ENCODE results near the gene ARHGEF16.

- TF ChIP-seq, protein P1, sequence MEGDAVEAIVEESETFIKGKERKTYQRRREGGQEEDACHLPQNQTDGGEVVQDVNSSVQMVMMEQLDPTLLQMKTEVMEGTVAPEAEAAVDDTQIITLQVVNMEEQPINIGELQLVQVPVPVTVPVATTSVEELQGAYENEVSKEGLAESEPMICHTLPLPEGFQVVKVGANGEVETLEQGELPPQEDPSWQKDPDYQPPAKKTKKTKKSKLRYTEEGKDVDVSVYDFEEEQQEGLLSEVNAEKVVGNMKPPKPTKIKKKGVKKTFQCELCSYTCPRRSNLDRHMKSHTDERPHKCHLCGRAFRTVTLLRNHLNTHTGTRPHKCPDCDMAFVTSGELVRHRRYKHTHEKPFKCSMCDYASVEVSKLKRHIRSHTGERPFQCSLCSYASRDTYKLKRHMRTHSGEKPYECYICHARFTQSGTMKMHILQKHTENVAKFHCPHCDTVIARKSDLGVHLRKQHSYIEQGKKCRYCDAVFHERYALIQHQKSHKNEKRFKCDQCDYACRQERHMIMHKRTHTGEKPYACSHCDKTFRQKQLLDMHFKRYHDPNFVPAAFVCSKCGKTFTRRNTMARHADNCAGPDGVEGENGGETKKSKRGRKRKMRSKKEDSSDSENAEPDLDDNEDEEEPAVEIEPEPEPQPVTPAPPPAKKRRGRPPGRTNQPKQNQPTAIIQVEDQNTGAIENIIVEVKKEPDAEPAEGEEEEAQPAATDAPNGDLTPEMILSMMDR (IDR thresholded peaks at IDR 0.05), result peak in 1 of 6 experiments; percentile 19
- no peak for TF ChIP-seq POLR2A (IDR thresholded peaks at IDR 0.05)
These were observed 23.2 kb upstream of the ARHGEF16 start for GRCh38 chr1:3431266-3431665.

Measured in esophagus squamous epithelium (tissue), 4 donors.